Hepatic stellate cell (primary cell): ENCODE data around the gene LRCH4.

Experiments used
- DNase-seq: peaks from one replicate; pipeline ENCODE4 v3.0.0; 2011; ENCODE audit warnings: low spot score

The LRCH4 gene

DNA sequence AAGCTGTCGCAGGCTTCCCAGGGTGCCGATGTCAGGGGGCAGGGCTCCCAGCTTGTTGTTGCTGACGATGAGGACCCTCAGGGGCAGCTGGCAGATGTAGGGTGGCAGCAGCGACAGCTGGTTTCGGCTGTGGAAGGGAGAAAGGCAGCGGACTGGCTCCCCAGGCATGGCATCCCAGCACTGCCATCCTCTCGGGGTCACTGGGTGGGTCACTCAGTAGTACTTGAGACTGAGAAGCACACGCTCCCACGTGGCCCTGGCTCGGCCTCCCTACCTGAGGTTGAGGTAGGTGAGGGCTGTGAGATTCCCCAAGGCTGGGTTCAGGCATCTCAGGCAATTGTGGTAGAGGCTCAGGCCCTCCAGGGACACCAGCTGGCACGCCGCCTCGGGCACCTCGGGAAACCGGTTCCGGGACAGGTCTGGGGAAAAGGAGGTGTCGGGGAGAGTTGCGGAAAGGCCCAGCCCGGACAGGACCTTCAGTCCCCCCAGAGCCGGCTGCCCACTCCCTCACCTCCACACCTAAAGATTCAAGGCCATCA, 3.8 kb downstream of the LRCH4 start:
- DNase-seq = no peak

DNA sequence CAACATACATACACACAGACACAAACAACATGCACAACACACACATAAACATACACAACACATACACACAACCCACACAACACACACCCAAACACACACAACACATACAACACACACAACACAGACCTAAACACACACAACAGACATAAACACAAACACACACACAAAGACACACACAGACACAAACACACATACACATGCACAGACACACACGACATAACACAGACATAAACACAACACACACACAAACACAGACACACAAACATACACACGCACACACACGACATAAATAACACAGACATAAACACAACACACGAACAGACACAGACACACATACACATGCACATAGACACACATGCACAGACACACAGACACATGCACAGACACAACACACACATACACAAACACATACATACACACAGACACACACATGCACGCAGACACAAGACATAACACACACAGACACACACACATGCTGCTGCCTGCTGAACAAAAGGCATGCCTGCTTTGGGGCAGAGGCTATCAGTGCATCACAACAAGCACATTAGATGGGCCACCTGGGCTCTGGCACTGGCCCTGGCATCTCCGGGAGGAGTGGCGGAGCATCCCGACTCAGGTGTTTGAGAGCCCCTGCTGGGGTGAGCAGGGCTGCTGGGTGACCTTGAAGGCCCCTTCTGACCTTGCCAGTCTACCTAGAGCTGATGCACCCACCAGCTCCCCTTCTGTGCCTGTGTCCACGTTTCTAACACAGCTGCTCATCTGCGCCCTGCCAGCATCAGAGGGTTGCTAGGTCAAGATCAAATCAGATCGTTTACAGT, 5.3 kb downstream of the LRCH4 start:
- DNase-seq = no peak

GRCh38 chr7:100578246-100579183, 7.4 kb downstream of the LRCH4 start:
- DNase-seq = no peak

DNA sequence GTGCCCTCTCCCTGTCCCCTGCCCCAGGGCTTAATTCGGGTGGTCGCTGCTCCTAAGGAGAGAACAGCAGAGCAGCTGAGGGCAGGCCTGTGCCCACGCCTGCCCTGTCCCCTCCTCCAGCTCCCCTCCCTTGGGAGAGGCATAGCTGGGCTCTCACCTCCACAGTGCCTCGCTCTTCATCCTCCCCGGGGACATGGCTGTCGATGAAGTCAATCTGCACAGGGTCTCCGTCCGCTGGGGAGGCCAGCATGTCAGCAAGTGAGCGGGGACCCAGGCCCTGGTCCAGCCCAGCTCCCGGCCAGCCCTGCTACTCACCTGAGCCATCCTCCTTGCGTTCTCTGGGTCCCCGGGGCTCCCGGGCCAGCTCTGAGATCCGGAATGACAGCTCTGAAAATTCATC, 8.4 kb downstream of the LRCH4 start:
- DNase-seq = no peak

DNA sequence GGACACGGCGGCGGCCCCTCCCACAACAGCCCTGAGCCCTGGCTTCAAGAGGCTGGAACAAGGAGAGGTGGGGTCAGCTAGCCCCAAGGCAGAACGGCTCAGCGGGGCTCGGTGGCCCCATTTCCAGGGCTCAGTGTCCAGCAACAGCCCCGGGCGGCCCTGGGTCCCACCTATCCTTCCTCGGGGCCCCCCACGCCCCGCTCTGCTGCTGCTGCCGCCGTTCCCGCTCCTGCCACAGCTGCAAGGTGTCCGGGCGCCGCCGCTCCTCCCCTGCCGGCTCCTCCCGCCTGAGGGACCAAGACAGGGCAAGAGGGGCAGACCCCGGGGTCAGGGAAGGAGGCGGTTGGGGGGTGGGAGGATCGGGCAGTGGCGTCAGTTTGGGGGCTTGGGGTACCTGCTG, 8.8 kb downstream of the LRCH4 start:
- DNase-seq = no peak

DNA sequence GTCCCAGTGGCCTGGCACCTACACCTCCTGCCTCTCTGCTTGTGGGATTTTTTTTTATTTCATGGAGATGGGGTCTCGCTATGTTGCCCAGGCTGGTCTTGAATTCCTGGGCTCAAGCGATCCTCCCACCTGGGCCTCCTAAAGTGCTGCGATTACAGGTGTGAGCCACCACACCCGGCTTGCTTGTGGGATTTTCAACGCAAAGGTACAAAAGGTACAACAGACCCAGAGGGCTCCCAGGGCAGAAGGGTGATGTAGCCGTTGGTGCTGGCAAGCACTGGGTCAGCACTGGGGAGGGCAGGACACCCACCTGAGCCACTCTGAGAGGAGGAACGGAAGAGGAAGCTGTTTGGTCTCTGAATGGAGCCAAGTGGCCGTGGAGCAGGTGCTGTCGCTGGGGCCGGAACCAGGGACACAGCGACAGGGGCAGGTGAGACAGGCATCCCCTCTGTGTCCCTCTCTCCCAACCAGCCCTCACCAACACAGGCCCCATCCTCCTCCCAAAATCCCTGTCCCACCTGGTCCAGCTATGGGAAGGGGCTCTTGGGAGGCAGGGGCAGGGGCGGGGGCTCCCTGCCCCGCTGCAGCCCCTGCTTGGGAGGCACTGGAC, 9.4 kb downstream of the LRCH4 start:
- no peak for DNase-seq

DNA sequence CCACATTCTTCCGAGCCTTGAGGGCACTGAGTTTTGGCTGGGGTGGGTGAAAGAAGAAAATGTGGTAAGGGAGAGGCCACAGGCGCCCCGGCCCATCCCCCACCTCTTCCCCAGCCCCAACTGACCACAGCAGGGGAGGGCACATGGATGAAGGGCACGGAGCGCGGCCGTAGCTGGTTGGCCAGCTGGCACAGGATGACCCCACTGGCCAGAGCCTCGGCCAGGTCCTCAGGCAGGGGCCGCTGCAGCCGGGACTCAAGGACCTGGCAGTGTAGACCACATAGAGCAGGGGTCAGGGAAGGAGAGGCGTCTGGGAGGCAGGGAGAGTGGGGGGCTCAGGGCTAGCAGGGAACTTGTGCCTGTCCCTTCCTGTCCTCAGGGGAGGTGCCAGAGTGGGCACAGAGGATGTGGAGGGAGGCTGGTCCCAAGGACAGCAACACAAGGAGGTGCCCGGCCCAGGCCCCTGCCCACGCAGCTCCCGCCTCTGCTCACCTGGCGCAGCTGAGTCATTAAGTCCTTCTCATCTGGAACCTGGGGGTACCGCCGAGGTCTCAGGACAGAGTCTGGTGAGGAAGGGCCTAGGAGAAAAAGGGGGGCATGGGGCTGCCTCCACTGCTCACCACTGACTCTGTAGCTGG, 10.1 kb downstream of the LRCH4 start:
- no peak for DNase-seq

DNA sequence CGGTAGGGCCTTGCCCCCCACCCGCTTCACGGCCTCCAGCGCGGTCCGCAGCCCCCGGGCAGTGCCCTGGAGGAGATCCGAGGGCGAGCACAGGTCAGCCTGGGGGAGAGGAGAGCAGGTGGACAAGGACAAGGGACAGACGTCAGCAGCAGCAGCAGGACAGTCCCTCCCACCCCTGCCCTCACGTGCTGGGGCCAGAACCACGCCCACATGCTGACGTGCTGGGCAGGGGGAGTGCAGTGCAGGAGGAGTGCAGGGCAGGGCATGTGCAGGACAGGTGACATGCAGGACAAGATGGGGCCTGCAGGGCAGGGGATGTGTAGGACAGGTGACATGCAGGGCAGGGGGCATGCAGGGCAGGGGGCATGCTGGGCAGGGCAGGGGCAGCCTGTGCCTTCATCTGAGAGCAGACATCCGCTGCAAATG, 10.7 kb downstream of the LRCH4 start:
- DNase-seq = no peak

DNA sequence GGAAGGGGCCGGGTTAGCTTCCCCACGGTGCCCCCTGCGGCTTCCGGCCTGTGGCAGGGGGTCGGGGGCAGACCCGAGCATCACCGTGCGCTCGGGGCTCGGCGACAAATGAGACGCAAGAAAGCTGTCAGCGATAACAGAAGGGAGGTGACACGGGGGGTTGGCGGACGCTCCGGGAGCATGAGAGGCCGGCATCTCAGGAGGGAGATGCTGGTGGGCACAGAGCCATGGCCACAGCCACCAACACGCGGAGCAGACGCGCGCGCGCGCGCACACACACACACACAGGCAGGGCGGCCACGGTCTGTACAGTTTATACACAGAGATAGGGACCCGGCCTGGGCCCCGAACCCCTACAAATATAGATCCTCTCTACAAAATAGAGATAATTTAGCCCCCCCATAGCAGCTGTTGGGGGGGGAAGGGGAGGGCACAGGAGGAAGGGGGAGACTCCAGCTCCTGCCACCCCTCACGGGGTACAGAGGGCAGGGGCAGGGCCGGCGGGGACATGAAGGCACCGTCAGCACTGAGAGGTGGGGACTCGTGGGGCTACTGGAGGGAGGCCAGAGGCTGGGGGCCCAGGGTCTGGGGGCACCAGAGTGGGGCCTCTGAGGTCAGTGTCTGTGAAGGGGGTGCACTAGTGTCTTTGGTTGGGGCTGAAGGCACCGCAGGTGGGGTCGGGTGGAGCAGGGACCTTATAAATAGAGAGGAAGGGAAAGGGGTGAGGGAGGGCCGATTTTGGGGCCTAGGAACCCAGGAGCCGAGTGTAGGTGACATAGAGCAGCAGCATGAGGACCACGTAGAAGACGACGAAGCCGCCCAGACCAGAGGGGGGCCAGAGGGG, 11.3 kb downstream of the LRCH4 start:
- no peak for DNase-seq

DNA sequence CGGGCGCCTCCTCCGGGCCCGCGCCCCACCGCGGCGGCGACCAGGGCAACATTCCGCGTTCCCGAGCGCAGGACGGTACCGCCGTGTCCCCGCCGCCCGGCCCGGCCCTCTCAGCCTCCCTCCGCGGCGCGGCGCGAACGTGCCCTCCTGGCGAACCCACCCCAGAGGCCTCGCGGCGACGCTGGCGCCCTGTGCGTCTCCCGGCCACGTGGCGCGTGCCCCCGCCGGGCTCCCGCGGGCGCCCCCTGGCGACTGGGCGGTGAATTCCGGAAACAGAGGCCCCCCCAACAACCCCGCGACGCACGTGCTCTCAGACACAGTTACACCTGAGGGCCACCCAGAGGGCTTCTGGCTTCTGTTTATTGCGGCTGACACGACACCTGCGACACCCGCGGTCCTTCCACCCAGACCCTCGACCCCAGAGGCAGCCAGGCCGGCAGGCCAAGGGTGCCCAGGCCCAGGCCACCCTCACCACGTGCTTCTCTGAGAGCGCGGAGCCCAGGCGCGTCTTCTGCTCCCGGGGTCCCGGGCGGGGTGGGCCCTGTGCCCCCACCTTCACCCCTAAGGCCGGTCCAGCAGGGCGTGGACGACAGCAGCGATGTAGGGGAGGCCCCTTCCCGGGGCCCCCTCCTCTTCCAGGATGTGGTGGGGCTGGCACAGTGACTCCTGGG, 12.1 kb downstream of the LRCH4 start, which contains the start of gene SAP25:
Gene SAP25 (minus strand): TSS at position 210 of the 671 bp plus-strand sequence. CDS start 158 bp downstream, at position 52.
- DNase-seq = no peak

GRCh38 chr7:100572949-100573675, 12.8 kb downstream of the LRCH4 start:
- no peak for DNase-seq

- DNase-seq = no peak
Measured at GRCh38 chr7:100572281-100572948, 13.5 kb downstream of the LRCH4 start.

- no peak for DNase-seq
Measured at GRCh38 chr7:100571829-100572116, 14.2 kb downstream of the LRCH4 start.

DNA sequence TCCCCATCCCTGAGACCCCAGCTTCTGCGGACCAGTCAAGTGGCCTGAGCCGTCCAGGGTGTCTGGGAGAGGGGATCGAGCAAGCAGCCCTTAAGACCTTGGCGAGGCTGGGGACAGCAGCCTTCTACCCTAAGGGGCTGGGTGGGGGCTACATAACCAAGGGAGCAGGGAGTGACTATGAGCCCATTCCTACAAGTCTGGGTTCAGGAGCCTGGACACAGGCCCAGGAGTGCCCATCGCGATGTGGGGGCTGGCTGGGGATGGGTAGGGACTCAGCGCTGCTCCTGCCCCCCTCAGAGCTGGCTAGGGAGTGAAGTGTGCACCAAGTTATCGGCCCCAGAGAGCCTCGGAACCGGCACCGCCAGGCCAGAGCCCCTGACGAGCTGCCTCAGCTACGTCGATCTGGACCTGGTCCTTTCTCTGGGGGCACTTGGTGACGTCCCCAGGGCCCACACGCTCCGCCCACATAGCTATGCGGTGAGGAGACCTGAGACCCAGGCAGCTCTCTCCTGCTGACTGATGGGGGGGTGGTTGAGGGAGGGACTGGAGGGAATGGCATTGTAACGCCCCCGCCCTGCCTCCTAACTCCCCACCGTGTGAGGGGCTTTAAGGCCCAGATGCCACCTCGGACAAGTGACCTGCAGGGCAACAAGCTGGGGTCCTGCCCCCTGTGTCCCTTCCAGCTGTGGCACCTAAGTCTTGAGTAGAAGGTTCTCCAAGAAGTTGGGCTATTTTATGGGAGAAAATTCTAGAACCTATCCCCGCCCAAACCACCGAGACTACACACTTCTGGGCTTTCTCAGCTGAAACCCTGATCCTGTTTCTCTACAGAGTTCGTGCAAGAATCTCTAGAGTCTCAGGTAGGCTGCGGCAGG, 14.7 kb downstream of the LRCH4 start:
- no peak for DNase-seq

- DNase-seq = no peak
Measured at GRCh38 chr7:100568896-100569844, 16.8 kb downstream of the LRCH4 start.

DNA sequence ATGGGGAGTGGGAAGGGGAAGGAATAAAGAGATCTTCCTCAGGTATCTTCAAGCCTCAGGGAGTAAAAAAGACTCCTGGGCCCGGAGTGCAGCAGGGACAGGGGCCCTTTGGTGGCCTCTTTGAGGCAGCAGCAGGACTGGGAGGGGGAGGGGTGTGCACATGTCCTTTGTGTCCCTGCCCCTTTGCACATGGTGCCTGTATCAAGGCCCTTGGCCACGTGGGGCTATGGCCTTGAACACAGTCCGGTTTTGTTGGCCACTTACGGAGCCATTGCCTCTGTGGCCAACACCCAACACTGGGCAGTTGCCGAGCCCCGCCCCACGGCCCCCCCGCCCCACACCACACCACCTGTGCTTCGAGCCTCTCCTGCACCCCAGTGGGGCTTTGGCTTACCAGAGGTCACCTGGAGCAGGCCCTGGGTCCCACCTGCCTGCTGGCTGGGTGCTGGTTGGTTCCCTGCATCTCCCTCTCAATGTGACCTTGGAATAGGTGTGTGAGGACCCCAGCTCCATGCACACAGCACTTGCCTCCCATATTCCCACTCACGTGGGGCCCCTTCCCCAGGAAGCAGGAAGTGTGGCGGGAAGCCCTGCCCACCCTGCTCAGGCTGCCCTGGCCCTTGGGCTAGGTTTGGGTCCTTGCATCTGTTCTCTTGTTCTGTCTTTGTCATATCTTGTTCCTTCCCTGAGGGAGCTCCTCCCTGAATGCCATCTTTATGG, 17.6 kb downstream of the LRCH4 start:
- no peak for DNase-seq
